Forelimb muscle (tissue), 1 donor: ENCODE data around the gene TIMMDC1. TPM values are rescaled to one million over a fixed set of nuclear protein-coding genes. Genes with fewer than 3 reads are reported as not detected.
"Not testable (repeated sequence)": the region's sequence is repeated elsewhere in the genome, so short reads cannot be mapped to it uniquely, and the experiment has no call there.

ENCODE experiments used
- DNase-seq: peaks from one replicate; pipeline ENCODE4 v3.0.0-alpha.2; 2013; ENCODE audit warnings: low read depth
- polyA plus RNA-seq: library from polyadenylated mRNA; unstranded; fragments of 120-200 nt; gene quantifications from one replicate; pipeline ENCODE4 v1.2.1, GENCODE V29; 2013; ENCODE audit not compliant: insufficient read length

Gene TIMMDC1
- polyA plus RNA-seq, 1 donor, result 77.5 TPM

GRCh38 chr3:119557192-119557876 lies 59.0 kb downstream of the TIMMDC1 start:
- no peak for DNase-seq

GRCh38 chr3:119557877-119558269 lies 59.5 kb downstream of the TIMMDC1 start:
- DNase-seq, result no peak

DNA sequence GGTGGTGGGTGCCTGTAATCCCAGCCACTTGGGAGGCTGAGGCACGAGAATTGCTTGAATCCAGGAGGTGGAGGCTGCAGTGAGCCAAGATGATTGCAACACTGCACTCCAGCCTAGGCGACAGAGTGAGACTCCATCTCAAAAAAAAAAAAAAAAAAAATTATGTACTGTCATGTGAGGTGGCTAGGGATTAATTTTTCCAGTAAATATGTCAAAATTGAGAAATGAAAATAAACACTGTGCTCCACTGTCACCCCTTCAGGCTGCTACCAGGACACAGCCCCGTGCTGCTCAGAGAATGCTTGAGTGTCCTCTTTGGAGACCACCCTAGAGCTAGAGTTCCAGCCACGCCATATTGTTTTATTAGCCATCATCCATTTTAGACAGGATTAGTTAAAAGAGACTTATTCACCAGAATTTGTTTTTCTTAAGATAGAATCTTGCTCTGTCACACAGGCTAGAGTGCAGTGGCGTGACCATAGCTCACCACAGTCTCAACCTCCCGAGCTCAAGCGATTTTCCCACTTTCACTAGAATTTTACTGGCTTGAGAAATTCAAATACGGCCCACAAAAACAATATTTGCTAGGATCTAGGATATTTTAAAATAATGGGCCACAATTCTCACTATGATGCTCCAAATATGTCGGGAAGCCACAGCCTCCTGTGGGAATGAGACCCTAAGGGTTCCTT lies 60.4 kb downstream of the TIMMDC1 start:
- no peak for DNase-seq

DNA sequence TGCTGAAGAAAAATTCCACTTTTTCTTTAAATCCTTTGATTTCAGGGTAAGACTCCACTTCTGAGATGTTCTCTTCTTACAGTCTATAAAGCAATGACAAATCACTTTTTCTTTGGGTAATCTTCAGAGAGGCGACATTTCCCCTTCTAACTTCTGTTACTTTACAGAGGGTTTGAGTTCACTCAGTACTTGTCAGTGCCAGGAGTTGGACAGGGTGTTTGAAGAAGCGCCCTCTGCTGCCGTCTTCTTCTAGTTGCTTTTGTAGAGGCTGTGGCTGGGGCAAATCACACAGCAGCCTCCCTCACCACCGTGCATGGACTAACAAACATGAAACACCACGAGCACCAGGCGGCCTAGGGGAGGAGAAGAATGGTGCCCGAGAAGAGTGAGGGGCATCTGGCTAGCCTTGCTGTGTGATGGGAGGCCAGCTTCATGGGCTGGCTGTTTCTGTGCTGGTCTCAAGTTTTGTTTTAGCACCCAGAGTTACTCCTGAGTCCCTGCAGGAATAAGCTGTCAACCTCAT lies 61.2 kb downstream of the TIMMDC1 start, which contains the start of gene CD80:
Gene CD80, minus strand, starts transcription at position 174 of the 523 bp plus-strand sequence. CDS start 1,886 bp downstream, outside the sequence.
- DNase-seq, result no peak

GRCh38 chr3:119560160-119560559 lies 61.8 kb downstream of the TIMMDC1 start:
- DNase-seq, result no peak

GRCh38 chr3:119562307-119562961 lies 64.1 kb downstream of the TIMMDC1 start:
- no peak for DNase-seq

- not testable (repeated sequence) for DNase-seq
These were observed 65.0 kb downstream of the TIMMDC1 start for GRCh38 chr3:119563334-119563733.

- no peak for DNase-seq
These were observed 70.8 kb downstream of the TIMMDC1 start for GRCh38 chr3:119569156-119569555.

GRCh38 chr3:119570229-119570628 lies 71.9 kb downstream of the TIMMDC1 start:
- no peak for DNase-seq

- DNase-seq, result no peak
These were observed 72.9 kb downstream of the TIMMDC1 start for GRCh38 chr3:119571230-119571629.

GRCh38 chr3:119571688-119572087 lies 73.3 kb downstream of the TIMMDC1 start:
- no peak for DNase-seq

Other genes starting within 250 kb of the TIMMDC1 start
- 10.1 TPM for gene ARHGAP31, start 204.2 kb upstream of the TIMMDC1 start, polyA plus RNA-seq
- 42.6 TPM for gene TMEM39A, start 34.9 kb upstream of the TIMMDC1 start, polyA plus RNA-seq
- gene POGLUT1, start 29.6 kb upstream of the TIMMDC1 start, polyA plus RNA-seq, result 12.0 TPM
- gene CD80, start 61.1 kb downstream of the TIMMDC1 start, polyA plus RNA-seq, result not detected
- 9.3 TPM for gene ADPRH, start 80.9 kb downstream of the TIMMDC1 start, polyA plus RNA-seq
- gene PLA1A, start 99.3 kb downstream of the TIMMDC1 start, polyA plus RNA-seq, result 0.22 TPM
- 38.2 TPM for gene POPDC2, start 162.0 kb downstream of the TIMMDC1 start, polyA plus RNA-seq
- gene COX17, start 178.9 kb downstream of the TIMMDC1 start, polyA plus RNA-seq, result 68.4 TPM
- gene CFAP91, start 204.5 kb downstream of the TIMMDC1 start, polyA plus RNA-seq, result 0.56 TPM